Activated T-cell treated with anti-CD3 and anti-CD28 coated beads, Interleukin-2, amount 50 U/mL, for 4 hours (primary cell): Measurements from ENCODE around the gene TECPR1. TPM values are rescaled to one million over a fixed set of nuclear protein-coding genes. Genes with fewer than 3 reads are reported as not detected.

Source experiments
- ATAC-seq, 2 donors: fragments of 200-7000 bp; cut with Tn5 transposase; one replicate each; pipeline ENCODE4 v1.10.0; 2021
- DNase-seq: peaks from one replicate; pipeline ENCODE4 v3.0.0-alpha.2; 2020
- H3K27me3 Mint-ChIP-seq: one replicate; pipeline ENCODE4 v1.8.0; 2021; ENCODE audit warnings: low read depth, mixed read lengths
- H3K36me3 Mint-ChIP-seq: one replicate; pipeline ENCODE4 v1.8.0; 2022; ENCODE audit warnings: mixed read lengths; ENCODE audit not compliant: insufficient read depth
- H3K4me1 Mint-ChIP-seq: one replicate; pipeline ENCODE4 v1.8.0; 2021; ENCODE audit warnings: low read depth, mixed read lengths
- H3K4me3 Mint-ChIP-seq: one replicate; pipeline ENCODE4 v1.8.0; 2021; ENCODE audit warnings: mild to moderate bottlenecking, moderate library complexity, mixed read lengths
- H3K9me3 Mint-ChIP-seq: one replicate; pipeline ENCODE4 v1.8.0; 2021; ENCODE audit warnings: mixed read lengths
- total RNA-seq, 3 donors: library from RNA; stranded (reverse); gene quantifications; one replicate each; pipeline ENCODE4 v1.2.1, GENCODE V29; 2021

TECPR1 gene
- total RNA-seq, 3 donors from 2014 or later, result 35.1 to 42.8 (median 36.1) TPM

- Mint-ChIP-seq H3K9me3 (peaks cover 3% of the 10 kb centered on the region), H3K36me3 (peaks cover 44% of the 10 kb centered on the region), H3K4me3 (no peak overlapping the region), H3K27me3 (no peaks in the 10 kb centered on the region), H3K4me1 (peaks cover 3% of the 10 kb centered on the region)
- ATAC-seq, result no peak
- no peak for DNase-seq
Observed at GRCh38 chr7:98191668-98192431, 60.2 kb downstream of the TECPR1 start.

GRCh38 chr7:98189559-98189958 is 62.5 kb downstream of the TECPR1 start:
- DNase-seq (no peak), ATAC-seq (no peak)
- Mint-ChIP-seq H3K4me1 (peaks cover 4% of the 10 kb centered on the region), H3K36me3 (peaks cover 43% of the 10 kb centered on the region), H3K9me3 (peaks cover 3% of the 10 kb centered on the region), H3K27me3 (no peaks in the 10 kb centered on the region), H3K4me3 (no peak overlapping the region)

DNA sequence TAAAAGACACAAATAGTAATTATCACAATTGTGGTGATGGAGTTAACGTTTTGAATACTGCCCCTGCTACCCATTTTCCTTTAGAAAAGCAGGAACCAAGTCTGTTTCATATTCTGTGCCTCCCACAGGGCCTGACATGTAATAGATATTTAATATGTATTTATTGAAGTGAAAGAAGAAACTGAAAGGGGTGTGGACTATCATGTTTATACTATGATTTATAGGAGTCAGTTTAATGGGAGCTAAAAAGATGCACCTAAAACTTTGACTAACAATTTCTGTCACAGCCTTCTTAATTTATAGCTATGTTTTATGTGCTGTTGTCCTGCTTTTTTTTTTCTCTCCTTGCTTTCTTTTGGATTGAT is 64.9 kb downstream of the TECPR1 start:
- no peaks in the 10 kb centered on the region for H3K27me3 Mint-ChIP-seq
- peaks cover 3% of the 10 kb centered on the region for H3K9me3 Mint-ChIP-seq
- H3K4me1 Mint-ChIP-seq, result peaks cover 4% of the 10 kb centered on the region
- DNase-seq (no peak), ATAC-seq (no peak)
- peaks cover 30% of the 10 kb centered on the region for H3K36me3 Mint-ChIP-seq
- no peak overlapping the region for H3K4me3 Mint-ChIP-seq

- peaks cover 4% of the 10 kb centered on the region for H3K4me1 Mint-ChIP-seq
- H3K4me3 Mint-ChIP-seq, result no peak overlapping the region
- ATAC-seq (no peak), DNase-seq (no peak)
- H3K9me3 Mint-ChIP-seq, result peaks cover 3% of the 10 kb centered on the region
- no peaks in the 10 kb centered on the region for H3K27me3 Mint-ChIP-seq
- H3K36me3 Mint-ChIP-seq, result peaks cover 29% of the 10 kb centered on the region
Observed at GRCh38 chr7:98186452-98187137, 65.4 kb downstream of the TECPR1 start.

- Mint-ChIP-seq H3K36me3 (peaks cover 28% of the 10 kb centered on the region), H3K27me3 (no peaks in the 10 kb centered on the region), H3K4me1 (peaks cover 4% of the 10 kb centered on the region), H3K9me3 (peaks cover 3% of the 10 kb centered on the region), H3K4me3 (no peak overlapping the region)
- ATAC-seq (no peak), DNase-seq (no peak)
Observed at GRCh38 chr7:98185101-98185500, 66.9 kb downstream of the TECPR1 start.

- no peak for ATAC-seq
- Mint-ChIP-seq H3K9me3 (no peaks in the 10 kb centered on the region), H3K36me3 (peaks cover 11% of the 10 kb centered on the region), H3K4me3 (no peak overlapping the region), H3K4me1 (no peaks in the 10 kb centered on the region), H3K27me3 (no peaks in the 10 kb centered on the region)
- no peak for DNase-seq
Observed at GRCh38 chr7:98180751-98181150, 71.3 kb downstream of the TECPR1 start.

DNA sequence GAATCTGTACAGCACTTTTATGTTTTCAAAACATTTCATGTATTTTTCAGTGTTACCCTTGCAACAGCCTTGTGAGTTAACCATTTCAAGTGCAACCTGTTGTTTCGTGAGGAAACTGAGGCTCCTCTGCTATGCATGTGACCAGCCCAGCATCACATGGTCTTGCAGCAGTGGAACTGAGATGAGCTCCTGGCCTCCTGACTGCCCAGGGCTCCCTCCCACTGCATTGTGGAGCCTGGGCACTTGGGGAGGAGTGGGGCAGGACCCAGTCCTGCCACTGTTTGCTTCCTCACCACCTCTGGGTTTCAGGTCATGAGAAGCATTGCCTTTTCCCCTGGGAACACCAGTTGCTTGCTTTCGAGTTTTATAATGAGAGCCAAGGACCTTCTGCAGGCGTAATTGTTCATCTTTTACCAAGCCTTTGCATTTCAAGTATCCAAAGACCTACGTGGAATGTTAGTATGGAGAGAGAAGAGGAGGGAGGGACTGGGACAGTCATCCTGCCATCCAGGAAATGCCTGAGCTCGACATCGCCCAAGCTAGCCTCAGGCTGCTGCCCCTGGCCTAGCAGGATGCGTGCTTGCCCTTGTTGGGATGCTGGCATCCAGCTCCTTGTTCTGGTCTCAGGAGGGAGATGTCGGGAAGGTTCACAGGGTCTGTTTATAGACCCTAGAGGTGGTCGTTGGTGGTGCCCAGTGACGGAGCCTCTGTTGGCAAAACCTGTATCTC is 73.1 kb downstream of the TECPR1 start:
- no peaks in the 10 kb centered on the region for H3K27me3 Mint-ChIP-seq
- no peak for DNase-seq
- no peak overlapping the region for H3K4me3 Mint-ChIP-seq
- H3K9me3 Mint-ChIP-seq, result no peaks in the 10 kb centered on the region
- H3K36me3 Mint-ChIP-seq, result peaks cover 17% of the 10 kb centered on the region
- no peaks in the 10 kb centered on the region for H3K4me1 Mint-ChIP-seq
- ATAC-seq, result no peak

DNA sequence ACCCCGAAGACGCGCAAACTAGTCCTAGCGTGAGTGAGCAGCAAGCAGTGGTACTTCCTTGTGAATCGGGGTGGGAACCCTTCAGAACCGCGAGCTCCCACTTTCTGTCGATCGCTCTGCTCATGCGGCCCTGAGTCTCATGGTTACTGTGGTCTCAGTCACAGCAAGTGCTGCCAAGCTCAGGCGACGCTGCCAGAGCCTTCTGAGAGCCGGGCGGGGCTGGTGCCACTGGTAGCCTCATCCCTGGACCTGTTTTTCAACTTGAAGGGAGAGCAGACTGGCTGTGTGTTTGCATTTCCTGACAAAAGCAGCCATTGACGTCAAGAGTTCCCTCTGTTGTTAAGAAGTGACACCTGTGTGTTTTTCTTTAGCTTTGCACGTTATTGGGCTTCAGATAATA is 73.7 kb downstream of the TECPR1 start:
- Mint-ChIP-seq H3K4me1 (no peaks in the 10 kb centered on the region), H3K36me3 (peaks cover 17% of the 10 kb centered on the region), H3K27me3 (no peaks in the 10 kb centered on the region), H3K9me3 (no peaks in the 10 kb centered on the region), H3K4me3 (no peak overlapping the region)
- no peak for ATAC-seq
- DNase-seq, result no peak

DNA sequence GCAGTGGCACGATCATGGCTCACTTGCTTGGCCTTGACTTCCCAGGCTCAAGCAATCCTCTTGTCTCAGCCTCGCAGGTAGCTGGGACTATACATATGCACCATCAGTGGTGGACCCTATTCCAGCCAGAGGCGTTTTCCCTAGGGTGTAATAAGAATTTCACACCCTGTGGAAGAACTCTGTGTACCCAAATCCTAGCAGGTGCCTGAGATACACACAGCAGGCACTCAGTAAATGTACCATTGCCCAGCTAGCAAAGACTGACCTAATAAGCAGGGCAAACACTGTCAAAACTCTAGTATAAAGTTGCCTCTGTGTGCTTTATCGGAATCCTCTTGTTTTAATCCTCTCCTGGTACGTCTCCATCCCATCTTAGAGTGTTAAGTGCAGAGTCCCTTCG is 74.5 kb downstream of the TECPR1 start:
- no peaks in the 10 kb centered on the region for H3K4me1 Mint-ChIP-seq
- no peaks in the 10 kb centered on the region for H3K27me3 Mint-ChIP-seq
- DNase-seq (no peak), ATAC-seq (no peak)
- no peak overlapping the region for H3K4me3 Mint-ChIP-seq
- no peaks in the 10 kb centered on the region for H3K9me3 Mint-ChIP-seq
- H3K36me3 Mint-ChIP-seq, result peaks cover 18% of the 10 kb centered on the region

DNA sequence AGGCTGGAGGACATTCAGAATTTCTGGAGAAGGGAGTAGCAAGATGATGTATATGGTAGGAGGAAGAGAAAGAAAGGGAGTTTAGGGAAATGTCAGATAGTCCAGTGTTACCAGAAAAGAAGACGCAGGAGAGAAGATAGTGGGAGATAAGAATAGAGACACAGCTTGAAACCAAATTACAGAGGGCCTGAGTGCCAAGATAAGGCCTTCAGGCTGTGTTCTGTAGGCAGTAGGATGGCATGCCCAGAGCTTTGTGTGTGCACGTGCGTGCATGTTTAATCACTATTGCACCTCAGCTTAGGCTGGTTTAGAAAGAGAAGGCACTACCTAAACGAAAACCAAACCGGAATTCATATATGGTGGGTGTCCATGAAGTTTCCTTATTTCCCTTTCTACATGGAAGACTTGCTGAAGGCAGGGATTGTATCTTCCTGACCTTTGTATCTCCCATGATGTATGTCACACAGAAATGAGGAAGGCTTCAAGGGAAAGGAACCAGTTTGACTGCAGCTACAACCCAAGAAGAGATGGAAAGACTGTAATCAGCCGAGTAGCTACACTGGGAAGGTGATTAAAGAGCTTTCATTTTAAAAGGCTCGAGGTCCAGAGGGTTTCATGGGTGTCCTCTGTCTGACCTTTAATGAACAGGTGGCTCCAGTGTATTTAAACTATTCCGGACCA is 76.6 kb downstream of the TECPR1 start:
- Mint-ChIP-seq H3K9me3 (no peaks in the 10 kb centered on the region), H3K4me1 (no peaks in the 10 kb centered on the region), H3K4me3 (no peak overlapping the region), H3K27me3 (no peaks in the 10 kb centered on the region), H3K36me3 (peaks cover 18% of the 10 kb centered on the region)
- DNase-seq (no peak), ATAC-seq (no peak)

- no peak overlapping the region for H3K4me3 Mint-ChIP-seq
- ATAC-seq (no peak), DNase-seq (no peak)
- H3K9me3 Mint-ChIP-seq, result no peaks in the 10 kb centered on the region
- H3K27me3 Mint-ChIP-seq, result no peaks in the 10 kb centered on the region
- H3K36me3 Mint-ChIP-seq, result peaks cover 18% of the 10 kb centered on the region
- no peaks in the 10 kb centered on the region for H3K4me1 Mint-ChIP-seq
Observed at GRCh38 chr7:98174334-98175259, 77.4 kb downstream of the TECPR1 start.

- H3K27me3 Mint-ChIP-seq, result no peaks in the 10 kb centered on the region
- H3K4me3 Mint-ChIP-seq, result no peak overlapping the region
- no peaks in the 10 kb centered on the region for H3K9me3 Mint-ChIP-seq
- H3K4me1 Mint-ChIP-seq, result peaks cover 9% of the 10 kb centered on the region
- peaks cover 18% of the 10 kb centered on the region for H3K36me3 Mint-ChIP-seq
- ATAC-seq (no peak), DNase-seq (no peak)
Observed at GRCh38 chr7:98171449-98171848, 80.6 kb downstream of the TECPR1 start.

DNA sequence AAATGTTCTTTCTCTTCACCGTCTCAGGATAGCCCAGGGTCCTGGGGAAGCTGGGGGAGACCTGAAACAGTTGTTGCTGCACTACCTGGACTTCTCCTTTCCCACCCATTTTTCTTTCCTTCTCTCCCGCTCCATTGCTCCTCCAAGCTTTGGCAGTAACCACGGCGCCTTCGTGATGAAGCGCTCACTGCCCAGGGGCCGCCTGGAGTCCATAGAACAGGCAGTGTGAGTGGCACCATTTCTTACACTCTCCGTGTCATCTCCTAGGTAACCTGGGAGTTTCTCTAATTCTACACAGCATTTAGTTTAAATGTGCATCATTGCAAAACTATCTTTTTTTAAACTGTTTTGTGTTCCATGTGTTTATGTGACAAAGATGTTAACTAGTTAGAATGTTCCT is 81.1 kb downstream of the TECPR1 start:
- Mint-ChIP-seq H3K4me1 (peaks cover 9% of the 10 kb centered on the region), H3K9me3 (no peaks in the 10 kb centered on the region), H3K36me3 (peaks cover 15% of the 10 kb centered on the region), H3K27me3 (no peaks in the 10 kb centered on the region), H3K4me3 (no peak overlapping the region)
- ATAC-seq, result no peak
- DNase-seq, result no peak
